Measurements from ENCODE around the gene OGN. TPM values are rescaled to one million over a fixed set of nuclear protein-coding genes. Genes with fewer than 3 reads are reported as not detected.
A peak's percentile ranks its signal among the peaks of the same experiment; 100 is the strongest.

The OGN gene
- total RNA-seq, result 10 to 100 TPM in 1 of 4 donors, 1 to 10 TPM in 3; 7.2 to 18.7 (median 7.7) TPM

GRCh38 chr9:92404042-92404836, at the start of gene OGN:
Gene OGN (minus strand): TSS chr9:92404578. CDS start chr9:92403407, 1,171 bp downstream.
- WGBS, 2 donors (ENCODE audit: low coverage in 1 of 2), result 78 to 81% methylated on average over 5 of the region's 5 CpGs

GRCh38 chr9:92446536-92446935, 42.2 kb upstream of the OGN start:
- TF ChIP-seq POLR2A (IDR thresholded peaks at IDR 0.05), result no peak
- TF ChIP-seq EP300 (IDR thresholded peaks at IDR 0.05; ENCODE audit: low read depth), result no peak
- in situ Hi-C loops (cut with MboI; ENCODE audit: low pct_ligation_motif_present in 1 of 4, low pct_unique_long_range_greater_than_20kb in 1 of 4, low sequenced_read_pairs in 3 of 4) (loop anchor here in 3 of 4 donors (10.0 to 25.0 kb wide), 3 partner anchors 102 to 309 kb away; partner anchors contain the start of genes CENPP (in 1 of the 3) and NOL8 (in 1 of the 3)), intact Hi-C loops (cut with DNase I; ENCODE audit: low total_unique reads) (no loop called here)
- Histone ChIP-seq H3K27ac (no peak overlapping the region), H3K36me3 (no peaks in the 10 kb centered on the region), H3K9me3 (no peaks in the 10 kb centered on the region), H3K27me3 (no peaks in the 10 kb centered on the region), H3K4me1 (no peaks in the 10 kb centered on the region), H3K4me3 (no peak overlapping the region)
- no peak for DNase-seq

More at GRCh38 chr9:92404042-92404836, at the start of gene OGN:
- Histone ChIP-seq H3K4me1 (peaks cover 4 to 30% (median 18%) of the 10 kb centered on the region in 4 donors), H3K4me3 (peak within 1 kb of the TSS in 2 of 4 donors; percentile 5 to 6), H3K36me3 (no peaks in the 10 kb centered on the region), H3K27me3 (no peaks in the 10 kb centered on the region), H3K9me3 (no peaks in the 10 kb centered on the region), H3K27ac (peak within 1 kb of the TSS in 2 of 4 donors; percentile 40 to 53)
- TF ChIP-seq EP300 (IDR thresholded peaks at IDR 0.05; ENCODE audit: low read depth) (no peak), CTCF (IDR thresholded peaks at IDR 0.05) (no peak), POLR2A (IDR thresholded peaks at IDR 0.05) (no peak), POLR2AphosphoS5 (IDR thresholded peaks at IDR 0.05) (no peak)
- in situ Hi-C loops (cut with MboI; ENCODE audit: low pct_ligation_motif_present in 1 of 4, low pct_unique_long_range_greater_than_20kb in 1 of 4, low sequenced_read_pairs in 3 of 4) (no loop called here), intact Hi-C loops (cut with DNase I; ENCODE audit: low total_unique reads) (no loop called here)
- no peak for DNase-seq

GRCh38 chr9:92444841-92445240, 40.5 kb upstream of the OGN start:
- in situ Hi-C loops (cut with MboI; ENCODE audit: low pct_ligation_motif_present in 1 of 4, low pct_unique_long_range_greater_than_20kb in 1 of 4, low sequenced_read_pairs in 3 of 4) (loop anchor here in 3 of 4 donors (10.0 to 25.0 kb wide), 3 partner anchors 100 to 308 kb away; partner anchors contain the start of genes CENPP (in 1 of the 3) and NOL8 (in 1 of the 3)), intact Hi-C loops (cut with DNase I; ENCODE audit: low total_unique reads) (no loop called here)
- WGBS, 2 donors (ENCODE audit: low coverage in 1 of 2), result 88% methylated on average over 4 of the region's 4 CpGs; no CpG with 5 or more reads in 1 of the 2 donors
- Histone ChIP-seq H3K36me3 (no peaks in the 10 kb centered on the region), H3K9me3 (no peaks in the 10 kb centered on the region), H3K4me3 (no peak overlapping the region), H3K27me3 (no peaks in the 10 kb centered on the region), H3K4me1 (no peaks in the 10 kb centered on the region), H3K27ac (no peak overlapping the region)
- DNase-seq, result no peak
- TF ChIP-seq POLR2A (IDR thresholded peaks at IDR 0.05) (no peak), CTCF (IDR thresholded peaks at IDR 0.05) (no peak), POLR2AphosphoS5 (IDR thresholded peaks at IDR 0.05) (no peak), EP300 (IDR thresholded peaks at IDR 0.05; ENCODE audit: low read depth) (no peak)

GRCh38 chr9:92440751-92441046, 36.3 kb upstream of the OGN start:
- in situ Hi-C loops (cut with MboI; ENCODE audit: low pct_ligation_motif_present in 1 of 4, low pct_unique_long_range_greater_than_20kb in 1 of 4, low sequenced_read_pairs in 3 of 4), result loop anchor here in 3 of 4 donors (10.0 to 25.0 kb wide), 3 partner anchors 96 to 303 kb away; partner anchors contain the start of genes CENPP (in 1 of the 3) and NOL8 (in 1 of the 3)
- 66 to 75% methylated on average over 6 of the region's 6 CpGs for whole genome bisulfite sequencing, 2 donors (ENCODE audit: low coverage in 1 of 2)
- Histone ChIP-seq H3K27me3 (no peaks in the 10 kb centered on the region), H3K4me3 (no peak overlapping the region), H3K27ac (no peak overlapping the region), H3K4me1 (peaks cover 0 to 3% (median 0%) of the 10 kb centered on the region in 4 donors), H3K9me3 (no peaks in the 10 kb centered on the region), H3K36me3 (no peaks in the 10 kb centered on the region)
- TF ChIP-seq POLR2AphosphoS5 (IDR thresholded peaks at IDR 0.05), result no peak
- no peak for TF ChIP-seq POLR2A (IDR thresholded peaks at IDR 0.05)
- TF ChIP-seq CTCF (IDR thresholded peaks at IDR 0.05), result no peak
- TF ChIP-seq EP300 (IDR thresholded peaks at IDR 0.05; ENCODE audit: low read depth), result no peak
- no peak for DNase-seq
- intact Hi-C loops (cut with DNase I; ENCODE audit: low total_unique reads), result no loop called here

All from transverse colon (tissue), 4 donors.